Body of pancreas (tissue), 4 donors: Measurements from ENCODE around the gene MEX3A. TPM values are rescaled to one million over a fixed set of nuclear protein-coding genes. Genes with fewer than 3 reads are reported as not detected.

Source experiments
- ATAC-seq: fragments of 150-250 bp; one replicate; pipeline ENCODE4 v1.9.1; 2016
- DNase-seq, 4 donors: peaks; one replicate each; pipeline ENCODE4 v3.0.0-alpha.2; 2019
- H3K27ac ChIP-seq, 4 donors: fragments of 200-600 bp; sonication (generic); 1 replicate in 3 of 4; 2 replicates in 1 of 4; pipeline versions ENCODE4 v1.5.1 to v1.6.1; 2016 to 2019; ENCODE audit warnings: mild to moderate bottlenecking in 1 of 4, mixed read lengths in 1 of 4, moderate library complexity in 1 of 4
- H3K27me3 ChIP-seq, 2 donors: fragments of 200-600 bp; sonication (generic); one replicate each; pipeline ENCODE4 v1.6.0; 2016; ENCODE audit warnings: mild to moderate bottlenecking in 1 of 2
- H3K36me3 ChIP-seq, 2 donors: fragments of 200-600 bp; sonication (generic); replicated peaks in 1 of 2; 2 replicates each; pipeline ENCODE4 v1.5.1; 2016; ENCODE audit warnings: low read depth in 2 of 2; ENCODE audit not compliant: insufficient read depth in 1 of 2
- H3K4me1 ChIP-seq: fragments of 200-600 bp; sonication (generic); one replicate; pipeline ENCODE4 v1.6.0; 2016
- H3K4me3 ChIP-seq, 2 donors: fragments of 200-600 bp; sonication (generic); 1 replicate in 1 of 2; 2 replicates in 1 of 2; pipeline ENCODE4 v1.5.1; 2016 to 2019
- H3K9me3 ChIP-seq, 3 donors: fragments of 200-600 bp; sonication (generic); 1 replicate in 2 of 3; 2 replicates in 1 of 3; pipeline ENCODE4 v1.5.1; 2016
- CTCF ChIP-seq, 7 experiments: fragments of 450-650 bp in 4 of 7; fragments of 200-600 bp in 3 of 7; sonication (generic) in 3 of 7; IDR thresholded peaks; one replicate each; pipeline ENCODE4 v1.5.1; 2016 to 2019; ENCODE audit warnings: antibody characterized with exemption in 7 of 7
- POLR2A ChIP-seq, 3 donors: fragments of 450-650 bp; IDR thresholded peaks; one replicate each; pipeline ENCODE4 v1.6.1; 2016; ENCODE audit warnings: antibody characterized with exemption in 3 of 3, mild to moderate bottlenecking in 2 of 3
- WGBS, 2 donors: methylation state at CpG; one replicate each; pipeline ENCODE4 v1.1.5; 2017; 5-methylcytosine and 5-hydroxymethylcytosine counted together
- intact Hi-C: fragments of 100-400 bp; cut with DNase I; formaldehyde crosslinking; loops from one replicate; pipeline ENCODE4 v1.15.1; 2023
- total RNA-seq, 2 donors: library from RNA; depleted of rRNA; stranded (reverse); fragments of >200 nt; gene quantifications; one replicate each; pipeline ENCODE4 v1.1.0, GENCODE V29; 2016

MEX3A gene
- total RNA-seq, 2 donors from 2014 or later, result 0.99 to 4.7 TPM

GRCh38 chr1:156062189-156062588 is 20.1 kb downstream of the MEX3A start:
- H3K36me3 ChIP-seq, result no peaks in the 10 kb centered on the region
- no peak for DNase-seq
- no peak for ATAC-seq
- H3K9me3 ChIP-seq, result no peaks in the 10 kb centered on the region
- no peaks in the 10 kb centered on the region for H3K27me3 ChIP-seq
- intact Hi-C loops, result no loop called here
- 76 to 83% methylated on average over 3 of the region's 3 CpGs for WGBS, 2 donors
- TF ChIP-seq POLR2A (IDR thresholded peaks at IDR 0.05), result peak in 1 of 3 donors; percentile 8
- TF ChIP-seq CTCF (IDR thresholded peaks at IDR 0.05), result no peak
- H3K27ac ChIP-seq, result peak overlapping the region in 3 of 4 donors; percentile 65 to 83 (median 81)
- peaks cover 32% of the 10 kb centered on the region for H3K4me1 ChIP-seq
- H3K4me3 ChIP-seq, result no peak overlapping the region

GRCh38 chr1:156060937-156061636 is 21.2 kb downstream of the MEX3A start, which contains the start of gene RAB25:
Gene RAB25, plus strand, starts transcription at chr1:156061160. Its CDS starts 241 bp downstream, at chr1:156061401.
- Histone ChIP-seq H3K36me3 (no peaks in the 10 kb centered on the region), H3K27me3 (no peaks in the 10 kb centered on the region), H3K4me3 (peak within 1 kb of the TSS; percentile 5 to 22), H3K4me1 (peaks cover 32% of the 10 kb centered on the region), H3K9me3 (no peaks in the 10 kb centered on the region), H3K27ac (peak within 1 kb of the TSS; percentile 52 to 83 (median 73))
- DNase-seq, result peak; percentile 87 to 93 (median 92)
- peak; percentile 98 for ATAC-seq
- WGBS, 2 donors, result 11 to 18% methylated on average over 11 of the region's 11 CpGs
- peak; percentile 61 to 87 (median 84) for TF ChIP-seq POLR2A (IDR thresholded peaks at IDR 0.05)
- TF ChIP-seq CTCF (IDR thresholded peaks at IDR 0.05), result no peak
- intact Hi-C loops, result no loop called here

GRCh38 chr1:156056326-156056849 is 25.9 kb downstream of the MEX3A start:
- DNase-seq (no peak), ATAC-seq (no peak)
- H3K4me3 ChIP-seq, result no peak overlapping the region
- intact Hi-C loops, result no loop called here
- 95 to 100% methylated on average over 1 of the region's 1 CpG for WGBS, 2 donors
- H3K27ac ChIP-seq, result no peak overlapping the region
- H3K27me3 ChIP-seq, result no peaks in the 10 kb centered on the region
- H3K36me3 ChIP-seq, result no peaks in the 10 kb centered on the region
- H3K4me1 ChIP-seq, result peaks cover 27% of the 10 kb centered on the region
- H3K9me3 ChIP-seq, result no peaks in the 10 kb centered on the region
- no peak for TF ChIP-seq CTCF (IDR thresholded peaks at IDR 0.05)
- TF ChIP-seq POLR2A (IDR thresholded peaks at IDR 0.05), result no peak

GRCh38 chr1:156055281-156056048 is 26.8 kb downstream of the MEX3A start:
- H3K27ac ChIP-seq, result peak overlapping the region; percentile 55 to 95 (median 93)
- ATAC-seq (no peak), DNase-seq (no peak)
- 11 to 48% methylated on average over 6 to 17 of the region's 17 CpGs for WGBS, 2 donors
- peak overlapping the region; percentile 81 to 89 for H3K4me3 ChIP-seq
- H3K9me3 ChIP-seq, result no peaks in the 10 kb centered on the region
- intact Hi-C loops, result no loop called here
- TF ChIP-seq POLR2A (IDR thresholded peaks at IDR 0.05) (no peak), CTCF (IDR thresholded peaks at IDR 0.05) (no peak)
- H3K4me1 ChIP-seq, result peaks cover 22% of the 10 kb centered on the region
- H3K36me3 ChIP-seq, result no peaks in the 10 kb centered on the region
- no peaks in the 10 kb centered on the region for H3K27me3 ChIP-seq
